ENCODE results near the gene ITGA11. TPM values are rescaled to one million over a fixed set of nuclear protein-coding genes. Genes with fewer than 3 reads are reported as not detected.

The ITGA11 gene
- total RNA-seq, 1 donor from 2014 or later = 2.0 TPM

GRCh38 chr15:68413363-68414205, 18.4 kb downstream of the ITGA11 start:
- DNase-seq (ENCODE audit: low spot score in 2 of 2) (no peak), FAIRE-seq (no peak)

GRCh38 chr15:68412218-68412617, 19.7 kb downstream of the ITGA11 start:
- FAIRE-seq (no peak), DNase-seq (ENCODE audit: low spot score in 2 of 2) (no peak)

GRCh38 chr15:68411735-68412134, 20.2 kb downstream of the ITGA11 start:
- DNase-seq (ENCODE audit: low spot score in 2 of 2) (no peak), FAIRE-seq (no peak)

- FAIRE-seq = no peak
These were observed 20.7 kb downstream of the ITGA11 start for GRCh38 chr15:68411343-68411675.

GRCh38 chr15:68410466-68411342, 21.3 kb downstream of the ITGA11 start:
- DNase-seq (ENCODE audit: low spot score in 2 of 2) (no peak), FAIRE-seq (no peak)

More at GRCh38 chr15:68411343-68411675, 20.7 kb downstream of the ITGA11 start:
- no peak for DNase-seq (ENCODE audit: low spot score in 2 of 2)

GRCh38 chr15:68409736-68410370, 22.1 kb downstream of the ITGA11 start:
- FAIRE-seq (no peak), DNase-seq (ENCODE audit: low spot score in 2 of 2) (no peak)

GRCh38 chr15:68408971-68409370, 23.0 kb downstream of the ITGA11 start:
- FAIRE-seq (no peak), DNase-seq (ENCODE audit: low spot score in 2 of 2) (no peak)

GRCh38 chr15:68407886-68408881, 23.8 kb downstream of the ITGA11 start:
- no peak for DNase-seq (ENCODE audit: low spot score in 2 of 2)
- no peak for FAIRE-seq

- no peak for FAIRE-seq
- DNase-seq (ENCODE audit: low spot score in 2 of 2) = no peak
These were observed 24.6 kb downstream of the ITGA11 start for GRCh38 chr15:68407141-68407885.

GRCh38 chr15:68405378-68406250, 26.3 kb downstream of the ITGA11 start:
- FAIRE-seq (no peak), DNase-seq (ENCODE audit: low spot score in 2 of 2) (no peak)

GRCh38 chr15:68404056-68404798, 27.7 kb downstream of the ITGA11 start:
- DNase-seq (ENCODE audit: low spot score in 2 of 2) = no peak
- no peak for FAIRE-seq

GRCh38 chr15:68403161-68403941, 28.6 kb downstream of the ITGA11 start:
- no peak for FAIRE-seq
- DNase-seq (ENCODE audit: low spot score in 2 of 2) = no peak

- no peak for DNase-seq (ENCODE audit: low spot score in 2 of 2)
- FAIRE-seq = no peak
These were observed 29.4 kb downstream of the ITGA11 start for GRCh38 chr15:68402432-68403160.

GRCh38 chr15:68401496-68402431, 30.2 kb downstream of the ITGA11 start:
- DNase-seq (ENCODE audit: low spot score in 2 of 2) = no peak
- no peak for FAIRE-seq

GRCh38 chr15:68400066-68400456, 31.9 kb downstream of the ITGA11 start:
- FAIRE-seq = no peak

More at GRCh38 chr15:68400066-68400456, 31.9 kb downstream of the ITGA11 start:
- DNase-seq (ENCODE audit: low spot score in 2 of 2) = no peak

Data from frontal cortex (tissue), 4 donors.